Measurements from ENCODE around the gene CHRNA9.

- TF ChIP-seq, protein P1, sequence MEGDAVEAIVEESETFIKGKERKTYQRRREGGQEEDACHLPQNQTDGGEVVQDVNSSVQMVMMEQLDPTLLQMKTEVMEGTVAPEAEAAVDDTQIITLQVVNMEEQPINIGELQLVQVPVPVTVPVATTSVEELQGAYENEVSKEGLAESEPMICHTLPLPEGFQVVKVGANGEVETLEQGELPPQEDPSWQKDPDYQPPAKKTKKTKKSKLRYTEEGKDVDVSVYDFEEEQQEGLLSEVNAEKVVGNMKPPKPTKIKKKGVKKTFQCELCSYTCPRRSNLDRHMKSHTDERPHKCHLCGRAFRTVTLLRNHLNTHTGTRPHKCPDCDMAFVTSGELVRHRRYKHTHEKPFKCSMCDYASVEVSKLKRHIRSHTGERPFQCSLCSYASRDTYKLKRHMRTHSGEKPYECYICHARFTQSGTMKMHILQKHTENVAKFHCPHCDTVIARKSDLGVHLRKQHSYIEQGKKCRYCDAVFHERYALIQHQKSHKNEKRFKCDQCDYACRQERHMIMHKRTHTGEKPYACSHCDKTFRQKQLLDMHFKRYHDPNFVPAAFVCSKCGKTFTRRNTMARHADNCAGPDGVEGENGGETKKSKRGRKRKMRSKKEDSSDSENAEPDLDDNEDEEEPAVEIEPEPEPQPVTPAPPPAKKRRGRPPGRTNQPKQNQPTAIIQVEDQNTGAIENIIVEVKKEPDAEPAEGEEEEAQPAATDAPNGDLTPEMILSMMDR (IDR thresholded peaks at IDR 0.05) = no peak
- TF ChIP-seq EZH2 (IDR thresholded peaks at IDR 0.05; ENCODE audit: borderline replicate concordance, insufficient read depth, low read depth, low read length, poor library complexity, severe bottlenecking) = no peak
These were observed 34.5 kb downstream of the CHRNA9 start for GRCh38 chr4:40369437-40370274.
